ENCODE measurements around the gene ALOX5AP. TPM values are rescaled to one million over a fixed set of nuclear protein-coding genes. Genes with fewer than 3 reads are reported as not detected.

ALOX5AP gene
- polyA plus RNA-seq, 1 experiment = 0.11 TPM

GRCh38 chr13:30804474-30804873, 69.1 kb downstream of the ALOX5AP start:
- CTCF ChIA-PET = interaction anchor here (0.9 to 4.0 kb wide), 12 partner anchors 12 to 672 kb away, joined by 3 to 28 read pairs (median 5); no protein-coding TSS in a partner anchor
- DNase-seq (ENCODE audit: low read depth) = no peak

GRCh38 chr13:30805132-30805537, 69.8 kb downstream of the ALOX5AP start:
- CTCF ChIA-PET = interaction anchor here (1.2 to 4.0 kb wide), 4 partner anchors 13 to 673 kb away, joined by 3 to 28 read pairs (median 4); no protein-coding TSS in a partner anchor
- no peak for TF ChIP-seq CTCF (IDR thresholded peaks at IDR 0.05; ENCODE audit: insufficient read depth, low read depth, low read length)
- POLR2A ChIA-PET = no interaction called here
- Histone ChIP-seq H3K4me3 (ENCODE audit: low read depth, low read length) (no peak overlapping the region), H3K36me3 (ENCODE audit: control insufficient read depth, insufficient read depth, low read length) (no peaks in the 10 kb centered on the region), H3K27me3 (ENCODE audit: control insufficient read depth, insufficient read depth, low read length) (no peaks in the 10 kb centered on the region)
- DNase-seq (ENCODE audit: low read depth) = no peak

More at GRCh38 chr13:30804474-30804873, 69.1 kb downstream of the ALOX5AP start:
- Histone ChIP-seq H3K4me3 (ENCODE audit: low read depth, low read length) (no peak overlapping the region), H3K27me3 (ENCODE audit: control insufficient read depth, insufficient read depth, low read length) (no peaks in the 10 kb centered on the region), H3K36me3 (ENCODE audit: control insufficient read depth, insufficient read depth, low read length) (no peaks in the 10 kb centered on the region)
- POLR2A ChIA-PET = interaction anchor here (0.5 kb wide), 1 partner anchor 159 kb away, joined by 5 read pairs; no protein-coding TSS in a partner anchor
- TF ChIP-seq CTCF (IDR thresholded peaks at IDR 0.05; ENCODE audit: insufficient read depth, low read depth, low read length) = peak; percentile 23; the same call in 1 of the 2 replicates

- H3K36me3 ChIP-seq (ENCODE audit: control insufficient read depth, insufficient read depth, low read length) = no peaks in the 10 kb centered on the region
- TF ChIP-seq CTCF (IDR thresholded peaks at IDR 0.05; ENCODE audit: insufficient read depth, low read depth, low read length) = no peak
- ChIA-PET CTCF (interaction anchor here (0.7 to 4.0 kb wide), 5 partner anchors 60 to 673 kb away, joined by 3 to 28 read pairs (median 4); no protein-coding TSS in a partner anchor), POLR2A (no interaction called here)
- no peaks in the 10 kb centered on the region for H3K27me3 ChIP-seq (ENCODE audit: control insufficient read depth, insufficient read depth, low read length)
- no peak overlapping the region for H3K4me3 ChIP-seq (ENCODE audit: low read depth, low read length)
- DNase-seq (ENCODE audit: low read depth) = no peak
These were observed 70.3 kb downstream of the ALOX5AP start for GRCh38 chr13:30805603-30806011.

GRCh38 chr13:30806784-30807183, 71.4 kb downstream of the ALOX5AP start:
- ChIA-PET POLR2A (no interaction called here), CTCF (interaction anchor here (0.8 to 2.1 kb wide), 7 partner anchors 8 to 238 kb away, joined by 3 to 5 read pairs (median 3); no protein-coding TSS in a partner anchor)
- TF ChIP-seq CTCF (IDR thresholded peaks at IDR 0.05; ENCODE audit: insufficient read depth, low read depth, low read length) = no peak
- Histone ChIP-seq H3K27me3 (ENCODE audit: control insufficient read depth, insufficient read depth, low read length) (no peaks in the 10 kb centered on the region), H3K4me3 (ENCODE audit: low read depth, low read length) (no peak overlapping the region), H3K36me3 (ENCODE audit: control insufficient read depth, insufficient read depth, low read length) (no peaks in the 10 kb centered on the region)
- no peak for DNase-seq (ENCODE audit: low read depth)

GRCh38 chr13:30807392-30807791, 72.0 kb downstream of the ALOX5AP start:
- H3K4me3 ChIP-seq (ENCODE audit: low read depth, low read length) = no peak overlapping the region
- POLR2A ChIA-PET = no interaction called here
- TF ChIP-seq CTCF (IDR thresholded peaks at IDR 0.05; ENCODE audit: insufficient read depth, low read depth, low read length) = no peak

More at GRCh38 chr13:30807392-30807791, 72.0 kb downstream of the ALOX5AP start:
- Histone ChIP-seq H3K36me3 (ENCODE audit: control insufficient read depth, insufficient read depth, low read length) (no peaks in the 10 kb centered on the region), H3K27me3 (ENCODE audit: control insufficient read depth, insufficient read depth, low read length) (no peaks in the 10 kb centered on the region)
- CTCF ChIA-PET = interaction anchor here (0.6 to 2.6 kb wide), 11 partner anchors 9 to 277 kb away, joined by 3 to 14 read pairs (median 5); no protein-coding TSS in a partner anchor
- no peak for DNase-seq (ENCODE audit: low read depth)
